PC-3 (cell line): ENCODE data around the gene OGFRL1.

Experiments used
- EZH2 ChIP-seq: fragments of 300-600 bp; sonication (generic); IDR thresholded peaks from one replicate; pipeline ENCODE4 v1.6.1; 2017; ENCODE audit warnings: antibody characterized with exemption, mild to moderate bottlenecking, low read length; ENCODE audit not compliant: unreplicated experiment
- EZH2phosphoT487 ChIP-seq: fragments of 300-600 bp; sonication (generic); IDR thresholded peaks from 2 replicates; pipeline ENCODE4 v1.6.1; 2018; ENCODE audit warnings: mild to moderate bottlenecking, antibody characterized with exemption, low read length, borderline replicate concordance
- TF ChIP-seq, protein P1 (sequence below): fragments of 300-600 bp; sonication (generic); conservative IDR thresholded peaks from 2 replicates; pipeline ENCODE4 v1.5.1; 2017; ENCODE audit warnings: antibody characterized with exemption, low read depth, mild to moderate bottlenecking, low read length

DNA sequence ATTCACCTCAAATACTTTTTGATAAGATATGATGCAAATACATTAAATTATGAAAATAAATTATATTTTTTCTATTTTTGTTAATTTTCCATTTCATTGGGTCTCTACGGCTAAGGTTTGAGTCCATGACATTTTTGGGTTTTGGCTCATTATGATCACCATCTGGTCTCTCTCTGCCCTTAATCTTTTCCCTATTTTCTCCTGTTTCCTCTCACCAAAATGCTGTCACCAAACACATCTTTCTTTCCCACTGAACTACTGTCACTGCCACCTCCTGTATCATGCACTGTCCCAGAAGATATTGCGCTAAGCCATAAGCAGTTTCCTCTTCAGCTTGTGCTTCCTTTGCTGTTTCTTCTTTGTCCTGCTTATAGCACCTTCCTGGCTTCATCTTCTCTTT lies 42.0 kb upstream of the OGFRL1 start:
- no peak for TF ChIP-seq EZH2
- TF ChIP-seq, protein P1, sequence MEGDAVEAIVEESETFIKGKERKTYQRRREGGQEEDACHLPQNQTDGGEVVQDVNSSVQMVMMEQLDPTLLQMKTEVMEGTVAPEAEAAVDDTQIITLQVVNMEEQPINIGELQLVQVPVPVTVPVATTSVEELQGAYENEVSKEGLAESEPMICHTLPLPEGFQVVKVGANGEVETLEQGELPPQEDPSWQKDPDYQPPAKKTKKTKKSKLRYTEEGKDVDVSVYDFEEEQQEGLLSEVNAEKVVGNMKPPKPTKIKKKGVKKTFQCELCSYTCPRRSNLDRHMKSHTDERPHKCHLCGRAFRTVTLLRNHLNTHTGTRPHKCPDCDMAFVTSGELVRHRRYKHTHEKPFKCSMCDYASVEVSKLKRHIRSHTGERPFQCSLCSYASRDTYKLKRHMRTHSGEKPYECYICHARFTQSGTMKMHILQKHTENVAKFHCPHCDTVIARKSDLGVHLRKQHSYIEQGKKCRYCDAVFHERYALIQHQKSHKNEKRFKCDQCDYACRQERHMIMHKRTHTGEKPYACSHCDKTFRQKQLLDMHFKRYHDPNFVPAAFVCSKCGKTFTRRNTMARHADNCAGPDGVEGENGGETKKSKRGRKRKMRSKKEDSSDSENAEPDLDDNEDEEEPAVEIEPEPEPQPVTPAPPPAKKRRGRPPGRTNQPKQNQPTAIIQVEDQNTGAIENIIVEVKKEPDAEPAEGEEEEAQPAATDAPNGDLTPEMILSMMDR, result no peak
- no peak for TF ChIP-seq EZH2phosphoT487
